ENCODE results near the gene MBOAT2. TPM values are rescaled to one million over a fixed set of nuclear protein-coding genes. Genes with fewer than 3 reads are reported as not detected.

The MBOAT2 gene
- total RNA-seq, 1 donor from 2014 or later, result 72.5 TPM

- no peaks in the 10 kb centered on the region for H3K27me3 Mint-ChIP-seq (ENCODE audit: unreplicated experiment)
- H3K36me3 Mint-ChIP-seq (ENCODE audit: unreplicated experiment), result no peaks in the 10 kb centered on the region
- no peak for DNase-seq
- peaks cover 32% of the 10 kb centered on the region for H3K4me1 Mint-ChIP-seq (ENCODE audit: low read depth, unreplicated experiment)
- H3K9me3 Mint-ChIP-seq (ENCODE audit: unreplicated experiment), result no peaks in the 10 kb centered on the region
- TF ChIP-seq, protein P1, sequence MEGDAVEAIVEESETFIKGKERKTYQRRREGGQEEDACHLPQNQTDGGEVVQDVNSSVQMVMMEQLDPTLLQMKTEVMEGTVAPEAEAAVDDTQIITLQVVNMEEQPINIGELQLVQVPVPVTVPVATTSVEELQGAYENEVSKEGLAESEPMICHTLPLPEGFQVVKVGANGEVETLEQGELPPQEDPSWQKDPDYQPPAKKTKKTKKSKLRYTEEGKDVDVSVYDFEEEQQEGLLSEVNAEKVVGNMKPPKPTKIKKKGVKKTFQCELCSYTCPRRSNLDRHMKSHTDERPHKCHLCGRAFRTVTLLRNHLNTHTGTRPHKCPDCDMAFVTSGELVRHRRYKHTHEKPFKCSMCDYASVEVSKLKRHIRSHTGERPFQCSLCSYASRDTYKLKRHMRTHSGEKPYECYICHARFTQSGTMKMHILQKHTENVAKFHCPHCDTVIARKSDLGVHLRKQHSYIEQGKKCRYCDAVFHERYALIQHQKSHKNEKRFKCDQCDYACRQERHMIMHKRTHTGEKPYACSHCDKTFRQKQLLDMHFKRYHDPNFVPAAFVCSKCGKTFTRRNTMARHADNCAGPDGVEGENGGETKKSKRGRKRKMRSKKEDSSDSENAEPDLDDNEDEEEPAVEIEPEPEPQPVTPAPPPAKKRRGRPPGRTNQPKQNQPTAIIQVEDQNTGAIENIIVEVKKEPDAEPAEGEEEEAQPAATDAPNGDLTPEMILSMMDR (IDR thresholded peaks at IDR 0.05; ENCODE audit: partially characterized antibody, unreplicated experiment), result no peak
- no peak overlapping the region for H3K27ac Mint-ChIP-seq (ENCODE audit: unreplicated experiment)
- H3K4me3 Mint-ChIP-seq (ENCODE audit: unreplicated experiment), result no peak overlapping the region
Observed at GRCh38 chr2:8983571-8983970, 19.9 kb downstream of the MBOAT2 start.

GRCh38 chr2:8981876-8982275 is 21.6 kb downstream of the MBOAT2 start:
- no peaks in the 10 kb centered on the region for H3K27me3 Mint-ChIP-seq (ENCODE audit: unreplicated experiment)
- H3K4me1 Mint-ChIP-seq (ENCODE audit: low read depth, unreplicated experiment), result peaks cover 32% of the 10 kb centered on the region
- H3K27ac Mint-ChIP-seq (ENCODE audit: unreplicated experiment), result no peak overlapping the region
- H3K4me3 Mint-ChIP-seq (ENCODE audit: unreplicated experiment), result no peak overlapping the region
- DNase-seq, result no peak
- TF ChIP-seq, protein P1 (IDR thresholded peaks at IDR 0.05; ENCODE audit: partially characterized antibody, unreplicated experiment), result no peak
- H3K36me3 Mint-ChIP-seq (ENCODE audit: unreplicated experiment), result no peaks in the 10 kb centered on the region
- no peaks in the 10 kb centered on the region for H3K9me3 Mint-ChIP-seq (ENCODE audit: unreplicated experiment)

DNA sequence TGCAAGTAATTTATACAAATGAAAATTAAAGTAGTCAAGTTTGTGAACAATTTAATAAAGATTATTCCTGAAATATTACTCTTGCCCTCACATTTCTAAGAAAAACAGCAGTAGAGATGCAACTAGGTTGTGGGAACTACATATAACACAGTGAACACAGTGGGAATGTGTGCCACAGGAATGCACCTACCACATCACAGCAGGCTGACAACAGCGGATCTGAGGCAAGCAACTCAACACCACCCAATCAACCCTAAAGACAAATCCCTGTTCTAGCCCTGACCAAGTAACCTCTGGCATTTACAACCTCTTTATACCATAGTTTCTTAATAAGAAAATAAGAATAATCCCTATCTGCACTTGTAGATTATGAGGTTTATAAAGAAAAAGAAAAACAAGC is 23.4 kb downstream of the MBOAT2 start:
- TF ChIP-seq, protein P1 (IDR thresholded peaks at IDR 0.05; ENCODE audit: partially characterized antibody, unreplicated experiment), result no peak
- no peaks in the 10 kb centered on the region for H3K36me3 Mint-ChIP-seq (ENCODE audit: unreplicated experiment)
- peak overlapping the region; percentile 78 for H3K27ac Mint-ChIP-seq (ENCODE audit: unreplicated experiment)
- no peaks in the 10 kb centered on the region for H3K27me3 Mint-ChIP-seq (ENCODE audit: unreplicated experiment)
- H3K9me3 Mint-ChIP-seq (ENCODE audit: unreplicated experiment), result no peaks in the 10 kb centered on the region
- H3K4me1 Mint-ChIP-seq (ENCODE audit: low read depth, unreplicated experiment), result peaks cover 26% of the 10 kb centered on the region
- H3K4me3 Mint-ChIP-seq (ENCODE audit: unreplicated experiment), result peak overlapping the region; percentile 45
- DNase-seq, result no peak

DNA sequence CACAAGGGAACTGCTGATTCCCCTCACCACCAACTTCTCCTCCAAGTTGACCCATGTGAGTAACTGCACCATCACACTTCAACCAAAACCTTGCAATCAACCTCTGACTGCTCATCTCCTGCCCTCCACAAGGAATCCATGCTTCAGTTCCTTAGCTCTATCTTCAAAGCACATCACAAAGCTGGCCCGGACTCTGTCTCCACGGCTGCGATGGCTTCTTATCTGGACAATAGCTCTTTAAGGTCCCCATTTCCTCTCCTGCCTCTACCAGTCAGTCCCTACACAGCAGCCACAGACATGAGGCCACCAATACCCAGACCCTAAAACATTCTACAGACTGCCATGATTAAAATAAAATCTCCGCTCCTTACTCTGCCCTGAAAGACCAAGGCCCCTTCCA is 25.7 kb downstream of the MBOAT2 start:
- Mint-ChIP-seq H3K4me3 (ENCODE audit: unreplicated experiment) (no peak overlapping the region), H3K27ac (ENCODE audit: unreplicated experiment) (no peak overlapping the region), H3K4me1 (ENCODE audit: low read depth, unreplicated experiment) (peaks cover 26% of the 10 kb centered on the region), H3K9me3 (ENCODE audit: unreplicated experiment) (no peaks in the 10 kb centered on the region), H3K36me3 (ENCODE audit: unreplicated experiment) (no peaks in the 10 kb centered on the region), H3K27me3 (ENCODE audit: unreplicated experiment) (no peaks in the 10 kb centered on the region)
- TF ChIP-seq, protein P1 (IDR thresholded peaks at IDR 0.05; ENCODE audit: partially characterized antibody, unreplicated experiment), result no peak
- no peak for DNase-seq

- no peak for DNase-seq
- Mint-ChIP-seq H3K4me1 (ENCODE audit: low read depth, unreplicated experiment) (peaks cover 23% of the 10 kb centered on the region), H3K27me3 (ENCODE audit: unreplicated experiment) (no peaks in the 10 kb centered on the region), H3K9me3 (ENCODE audit: unreplicated experiment) (no peaks in the 10 kb centered on the region), H3K27ac (ENCODE audit: unreplicated experiment) (no peak overlapping the region), H3K36me3 (ENCODE audit: unreplicated experiment) (no peaks in the 10 kb centered on the region), H3K4me3 (ENCODE audit: unreplicated experiment) (no peak overlapping the region)
- TF ChIP-seq, protein P1 (IDR thresholded peaks at IDR 0.05; ENCODE audit: partially characterized antibody, unreplicated experiment), result no peak
Observed at GRCh38 chr2:8976442-8977259, 26.8 kb downstream of the MBOAT2 start.
